Colon (tissue), 2 donors: ENCODE data around the gene NREP.

Experiments
- FAIRE-seq: peaks from 2 replicates; lab custom pipeline; 2012; peaks lifted over from hg19 to GRCh38; lab: Jason Lieb, UNC
- donor health status: control.
- donor health status: control.

Gene NREP

DNA sequence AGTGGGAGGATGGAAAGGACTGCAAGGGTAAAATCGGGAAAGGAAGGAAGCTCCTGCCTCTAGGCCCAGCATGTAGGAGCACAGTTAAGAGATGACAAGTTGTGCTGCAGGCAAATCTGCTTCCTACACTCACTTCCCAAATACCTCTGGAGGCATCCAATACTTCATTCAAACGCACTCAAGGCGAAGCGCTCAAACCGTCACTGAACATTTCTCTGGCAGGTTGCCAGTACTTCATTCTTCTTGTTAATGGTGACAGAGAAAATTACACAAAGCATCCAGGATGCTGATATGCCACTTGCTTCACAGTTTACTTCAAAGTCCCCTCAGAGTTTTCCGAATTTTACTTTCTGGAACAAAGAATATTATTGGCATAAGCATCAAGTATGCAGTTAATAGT is 59.8 kb downstream of the NREP start:
- FAIRE-seq, result no peak

DNA sequence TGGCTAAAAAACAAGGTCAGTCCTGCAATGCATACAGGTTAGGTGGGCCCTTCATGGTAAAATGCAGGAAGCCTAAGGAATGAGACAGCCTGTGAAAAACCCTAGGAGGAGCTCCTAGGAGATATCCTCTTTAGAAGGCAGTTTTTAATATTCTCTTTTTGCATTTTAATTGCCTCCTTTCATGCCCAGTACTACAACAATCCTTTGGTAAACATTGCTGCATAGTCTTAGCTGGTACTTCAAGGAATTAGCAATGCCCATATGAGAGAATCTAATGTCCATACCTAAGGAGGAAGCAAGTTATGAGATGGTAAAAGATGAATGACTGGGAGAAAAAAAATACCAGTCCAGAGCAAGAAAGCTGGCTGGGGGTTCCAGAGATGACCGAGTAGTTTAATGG is 61.0 kb downstream of the NREP start:
- FAIRE-seq, result no peak

DNA sequence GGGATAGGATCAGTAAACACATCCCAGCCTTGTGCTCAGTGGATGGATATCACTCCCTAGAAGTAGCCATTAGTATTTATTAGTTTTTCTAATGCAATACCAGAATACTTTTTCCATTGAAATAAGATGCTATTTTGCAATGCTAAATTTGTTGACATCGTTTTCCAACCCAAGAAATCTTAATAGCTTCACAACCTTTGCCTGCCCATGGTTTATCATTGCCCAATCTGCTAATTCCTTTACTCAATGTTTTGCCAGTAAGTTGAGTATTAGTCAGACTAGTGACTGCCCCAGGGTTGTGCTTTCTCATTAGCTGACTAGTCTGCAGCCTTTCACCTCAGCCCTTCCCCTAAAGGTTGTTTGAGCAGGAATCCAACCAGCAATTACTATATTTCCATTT is 62.9 kb downstream of the NREP start:
- FAIRE-seq, result no peak

DNA sequence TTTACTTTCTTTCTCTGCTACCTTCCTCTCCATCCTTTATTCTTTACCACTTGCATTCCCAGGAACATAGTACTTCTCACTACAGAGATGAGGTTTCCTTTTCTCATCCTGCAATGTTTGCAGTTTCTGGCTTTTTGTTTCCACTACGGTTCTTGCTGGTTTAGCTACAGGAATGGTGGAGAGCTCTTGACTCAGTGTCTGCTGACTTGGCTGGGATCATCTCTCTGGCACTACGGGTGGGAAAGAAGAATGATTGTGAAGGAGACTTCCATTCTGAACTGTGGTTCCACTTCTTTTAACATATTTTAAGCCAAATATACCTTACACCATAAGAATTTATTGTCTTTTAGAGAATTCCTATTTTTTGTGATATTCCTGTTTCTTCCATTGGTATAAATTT is 65.1 kb downstream of the NREP start:
- no peak for FAIRE-seq

DNA sequence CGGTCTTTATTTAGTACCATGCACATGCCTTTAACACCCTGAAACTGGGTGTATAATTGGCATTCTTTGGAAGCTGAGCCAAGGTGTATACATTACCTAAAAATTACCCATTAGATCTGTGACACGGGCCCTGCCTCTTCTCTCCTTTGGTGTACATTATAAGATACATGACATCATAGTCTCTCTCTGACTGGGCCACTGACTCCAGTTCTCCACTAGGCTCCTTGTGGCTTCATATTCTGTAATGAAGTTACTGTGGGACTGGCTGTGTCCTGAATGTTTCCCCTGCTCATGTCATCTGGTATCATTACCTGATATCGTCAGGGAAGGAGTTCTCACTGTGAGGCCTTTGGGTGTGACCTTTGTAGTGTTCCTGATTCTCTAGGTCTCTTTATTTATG is 65.5 kb downstream of the NREP start:
- no peak for FAIRE-seq

DNA sequence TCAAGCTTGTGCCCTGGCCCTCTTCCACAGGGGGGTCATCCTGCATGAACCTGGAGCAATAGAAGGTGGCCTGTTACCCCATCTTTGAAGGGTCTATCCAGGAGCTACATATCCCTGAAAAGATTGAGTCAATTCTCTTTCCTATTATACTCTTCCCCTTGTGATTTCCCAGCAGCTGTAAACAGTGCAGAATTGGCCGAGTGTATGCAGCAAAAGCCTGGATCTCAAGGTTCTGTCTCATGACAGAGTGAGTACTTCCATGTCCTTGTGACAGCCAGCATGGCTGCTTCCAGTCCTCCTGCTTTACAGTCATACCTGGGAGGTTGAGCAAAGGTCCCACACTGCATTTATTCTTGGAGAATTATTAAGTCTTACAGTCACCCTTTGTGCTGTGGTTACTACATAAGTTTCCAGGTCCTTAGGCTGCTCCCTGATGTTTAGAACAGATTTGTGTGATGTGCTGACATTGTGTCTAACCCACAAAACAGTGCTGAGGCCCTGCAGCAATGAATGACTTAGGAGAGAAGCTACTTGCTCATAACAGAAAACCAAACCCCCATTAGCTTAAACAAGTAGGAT is 67.5 kb downstream of the NREP start:
- no peak for FAIRE-seq

DNA sequence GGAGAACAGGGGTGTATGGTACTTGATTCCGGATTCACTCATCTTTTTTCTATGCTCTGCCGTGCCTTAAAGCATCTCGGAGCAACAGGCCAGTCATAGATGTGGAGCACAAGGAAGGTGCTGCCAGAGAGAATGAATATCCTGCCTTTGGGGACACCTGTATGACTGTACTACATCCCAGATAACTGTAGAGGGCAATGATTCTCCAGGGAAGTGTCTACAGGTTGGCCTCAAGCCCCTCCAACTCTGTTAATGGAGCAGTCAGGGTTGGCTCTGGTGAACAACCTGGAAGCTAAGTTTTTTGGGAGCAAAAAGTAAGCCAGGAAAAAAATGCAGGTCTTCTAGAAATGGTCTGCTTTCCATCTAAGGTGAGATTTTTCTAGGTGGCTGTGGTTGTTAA is 71.0 kb downstream of the NREP start:
- no peak for FAIRE-seq

DNA sequence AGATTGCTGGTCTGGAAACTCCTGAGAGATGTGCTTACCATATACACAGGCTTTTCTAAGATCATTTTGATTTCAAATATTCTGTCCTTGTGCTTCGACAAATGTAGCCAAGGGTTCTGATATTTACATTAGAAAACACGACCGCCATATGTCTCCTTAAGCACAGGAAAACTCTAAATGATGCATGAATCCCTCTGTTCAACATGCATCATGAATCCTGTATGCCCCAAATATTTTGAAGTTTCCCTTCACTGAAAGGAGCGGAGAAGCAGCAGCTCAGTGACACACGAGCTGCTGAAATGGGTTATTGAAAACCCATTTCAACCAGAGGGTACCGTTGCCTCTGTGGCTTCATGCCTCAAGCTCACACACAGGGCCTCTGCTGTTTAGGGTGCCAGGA is 74.4 kb downstream of the NREP start:
- no peak for FAIRE-seq

DNA sequence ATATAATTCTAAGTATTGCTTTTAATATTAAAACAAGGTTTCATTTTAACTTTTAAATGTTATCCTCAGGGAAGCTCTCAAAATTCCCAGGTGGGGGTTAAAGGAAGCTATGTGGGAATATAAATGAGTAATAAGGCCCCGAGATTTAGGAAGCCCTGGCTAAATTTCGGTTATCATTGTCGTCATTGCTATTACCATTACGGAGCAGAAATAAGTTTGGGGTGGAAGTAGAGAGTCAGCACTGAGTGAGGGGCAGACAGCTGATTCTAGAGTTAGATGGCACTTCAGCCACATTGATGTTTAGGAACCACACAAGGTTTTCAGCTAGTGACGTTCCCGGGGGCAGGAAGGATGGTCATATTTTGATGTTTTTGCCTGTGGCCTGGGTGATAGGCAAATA is 74.9 kb downstream of the NREP start:
- FAIRE-seq, result no peak

DNA sequence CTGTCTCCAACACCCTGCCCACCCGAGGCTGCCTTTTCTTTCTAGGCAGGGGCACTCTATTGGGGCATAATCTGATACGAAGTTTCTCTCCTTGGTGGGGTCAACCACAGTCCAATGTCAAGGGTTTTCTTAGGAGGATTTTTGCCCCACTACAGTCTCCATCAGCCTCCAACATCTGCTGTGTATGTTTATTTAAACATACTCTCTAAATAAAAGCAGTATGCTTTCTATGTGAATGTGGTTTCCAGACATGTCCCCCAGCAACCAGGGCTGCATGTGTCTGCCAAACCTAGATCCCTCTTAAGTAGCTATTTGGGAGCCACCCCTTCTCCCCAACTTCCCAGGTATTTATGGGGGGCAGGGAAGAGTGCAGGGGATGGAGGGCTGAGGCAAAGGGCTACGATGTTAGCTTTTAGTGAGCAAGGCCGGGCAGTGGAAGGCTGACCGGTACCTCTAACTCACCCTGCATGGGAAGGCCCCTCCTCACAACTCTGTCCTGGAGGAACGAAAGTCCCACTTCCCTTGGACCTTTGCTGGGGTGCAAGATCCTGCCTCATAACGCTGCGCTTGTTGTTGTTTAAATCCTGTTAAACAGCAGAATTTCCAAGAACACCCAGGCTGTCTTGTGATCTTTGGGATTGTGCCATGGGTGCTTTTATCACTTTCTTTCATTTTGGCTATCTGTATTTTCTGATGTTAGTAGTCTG is 75.4 kb downstream of the NREP start:
- FAIRE-seq, result no peak

DNA sequence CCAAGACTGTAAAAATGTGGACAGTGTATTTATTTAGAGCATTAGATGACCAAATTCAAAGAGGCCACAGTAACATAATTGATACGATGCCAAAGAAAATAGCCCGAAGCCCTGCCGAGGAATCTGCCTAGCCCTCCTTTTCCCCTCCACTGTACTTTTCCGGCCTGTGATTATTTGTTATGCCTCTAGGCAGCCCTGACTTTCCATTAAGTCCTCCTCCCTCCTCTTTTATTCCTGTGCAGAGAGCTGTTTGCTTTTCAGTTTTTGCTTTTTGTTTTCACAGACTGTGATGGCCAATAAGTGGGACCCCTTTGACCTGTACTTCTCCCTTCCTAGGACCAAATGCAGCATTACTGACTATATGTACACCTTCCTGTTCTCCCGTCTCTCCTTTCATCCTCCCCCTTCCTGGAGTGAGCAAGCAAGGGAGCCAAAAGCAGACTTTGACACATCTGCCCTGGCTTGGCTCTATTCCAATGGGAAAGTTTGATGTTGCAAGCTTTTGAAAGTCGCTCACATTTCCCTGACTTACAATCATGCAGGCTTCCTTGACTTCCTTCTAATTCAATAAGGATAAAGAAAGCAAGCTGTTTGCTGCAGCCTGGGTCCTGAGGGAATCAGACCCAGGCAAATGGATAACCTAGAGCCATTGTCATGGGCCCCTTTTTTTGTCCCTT is 76.1 kb downstream of the NREP start:
- no peak for FAIRE-seq

DNA sequence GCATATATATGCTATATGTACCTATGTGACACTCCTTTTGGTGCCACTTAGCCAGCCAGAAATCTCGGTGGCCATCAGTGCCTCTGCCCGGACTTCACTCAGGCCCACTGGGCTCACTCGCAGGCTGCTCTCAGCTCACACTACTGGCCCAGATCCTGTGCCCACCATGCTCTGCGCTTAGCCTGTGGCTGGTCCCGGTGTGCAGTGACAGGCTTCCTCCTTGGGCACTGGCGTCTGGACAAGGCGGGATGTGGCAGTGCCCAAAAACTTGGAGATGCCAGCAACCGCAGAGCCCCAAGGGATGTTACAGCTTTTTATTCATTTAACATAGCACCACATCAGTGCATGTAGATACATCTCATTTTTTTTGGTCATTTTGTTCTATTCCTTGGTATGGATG is 77.4 kb downstream of the NREP start:
- no peak for FAIRE-seq
